Measurements from ENCODE around the gene AUTS2.

The AUTS2 gene

DNA sequence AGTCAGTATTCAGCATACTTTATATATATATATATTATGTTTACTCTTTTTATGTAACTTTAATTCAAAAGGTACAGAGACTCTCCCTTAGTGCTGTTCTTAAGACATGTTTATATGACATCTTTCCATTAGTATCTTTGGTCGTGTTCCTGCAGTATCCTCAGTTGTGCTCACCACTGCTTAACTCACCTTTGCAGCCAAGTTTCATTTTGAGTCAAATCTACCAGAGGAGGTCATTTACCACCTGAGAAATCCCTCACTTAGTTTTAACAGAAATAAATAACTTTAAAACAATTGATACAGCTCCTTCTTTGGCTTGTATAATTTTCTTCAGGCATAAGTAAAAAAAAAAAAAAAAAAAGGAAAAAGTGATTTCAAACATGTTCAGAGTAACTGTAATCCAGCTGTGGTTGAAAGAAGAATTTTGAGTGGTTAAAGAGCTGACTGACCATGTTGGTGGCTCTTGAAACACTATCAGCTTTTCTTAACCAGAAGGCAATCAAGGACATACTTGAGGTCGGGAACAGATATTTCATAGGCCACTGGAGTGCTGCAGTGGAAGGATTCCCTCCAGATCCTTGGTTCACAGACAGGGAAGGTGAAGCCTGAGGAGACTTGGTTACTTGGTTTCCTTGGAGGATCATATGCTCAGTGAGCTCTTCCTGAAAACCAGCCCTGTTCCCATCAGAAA, 116.8 kb downstream of the AUTS2 start:
- no peak for DNase-seq (ENCODE audit: low read depth in 2 of 2)
- no peak overlapping the region for H3K4me3 ChIP-seq (replicated peaks in 1 of 2; ENCODE audit: low read depth in 2 of 2, low read length in 2 of 2)
- TF ChIP-seq CTCF (IDR thresholded peaks at IDR 0.05; ENCODE audit: low read depth, low read length) = no peak

GRCh38 chr7:69717221-69717620, 118.9 kb downstream of the AUTS2 start:
- no peak for TF ChIP-seq CTCF (IDR thresholded peaks at IDR 0.05; ENCODE audit: low read depth, low read length)
- H3K4me3 ChIP-seq (replicated peaks in 1 of 2; ENCODE audit: low read depth in 2 of 2, low read length in 2 of 2) = no peak overlapping the region
- DNase-seq (ENCODE audit: low read depth in 2 of 2) = no peak

DNA sequence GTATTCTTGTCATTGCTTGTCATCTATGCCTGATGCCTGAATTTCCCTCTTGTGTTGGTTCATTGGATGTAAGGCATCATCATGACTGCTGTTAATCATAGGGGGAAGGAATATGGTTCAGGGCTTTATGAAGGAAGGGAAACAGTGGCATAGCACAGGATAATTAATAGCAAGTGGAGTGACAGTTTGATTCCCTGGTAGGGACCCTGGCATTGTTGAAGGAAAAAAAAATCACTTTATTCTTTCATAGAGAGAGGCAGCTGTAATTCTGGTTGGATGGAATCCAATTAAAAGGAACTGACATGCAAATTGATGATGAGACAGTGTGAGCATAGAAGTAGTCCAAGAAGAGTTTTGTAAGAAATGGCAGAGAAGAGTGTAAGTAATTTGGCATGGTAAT, 121.4 kb downstream of the AUTS2 start:
- no peak for DNase-seq (ENCODE audit: low read depth in 2 of 2)
- no peak for TF ChIP-seq CTCF (IDR thresholded peaks at IDR 0.05; ENCODE audit: low read depth, low read length)
- H3K4me3 ChIP-seq (replicated peaks in 1 of 2; ENCODE audit: low read depth in 2 of 2, low read length in 2 of 2) = no peak overlapping the region

- DNase-seq (ENCODE audit: low read depth in 2 of 2) = no peak
- no peak for TF ChIP-seq CTCF (IDR thresholded peaks at IDR 0.05; ENCODE audit: low read depth, low read length)
Observed at GRCh38 chr7:69722843-69723242, 124.6 kb downstream of the AUTS2 start.

GRCh38 chr7:69723663-69724062, 125.4 kb downstream of the AUTS2 start:
- DNase-seq (ENCODE audit: low read depth in 2 of 2) = no peak
- TF ChIP-seq CTCF (IDR thresholded peaks at IDR 0.05; ENCODE audit: low read depth, low read length) = no peak

More at GRCh38 chr7:69722843-69723242, 124.6 kb downstream of the AUTS2 start:
- H3K4me3 ChIP-seq (replicated peaks in 1 of 2; ENCODE audit: low read depth in 2 of 2, low read length in 2 of 2) = no peak overlapping the region

GRCh38 chr7:69728304-69728703, 130.0 kb downstream of the AUTS2 start:
- TF ChIP-seq CTCF (IDR thresholded peaks at IDR 0.05; ENCODE audit: low read depth, low read length) = no peak
- peak in 1 of 2 donors; percentile 15 for DNase-seq (ENCODE audit: low read depth in 2 of 2)
- H3K4me3 ChIP-seq (replicated peaks in 1 of 2; ENCODE audit: low read depth in 2 of 2, low read length in 2 of 2) = no peak overlapping the region

More at GRCh38 chr7:69723663-69724062, 125.4 kb downstream of the AUTS2 start:
- no peak overlapping the region for H3K4me3 ChIP-seq (replicated peaks in 1 of 2; ENCODE audit: low read depth in 2 of 2, low read length in 2 of 2)

GRCh38 chr7:69732203-69732602, 133.9 kb downstream of the AUTS2 start:
- no peak overlapping the region for H3K4me3 ChIP-seq (replicated peaks in 1 of 2; ENCODE audit: low read depth in 2 of 2, low read length in 2 of 2)
- DNase-seq (ENCODE audit: low read depth in 2 of 2) = peak in 1 of 2 donors; percentile 6
- no peak for TF ChIP-seq CTCF (IDR thresholded peaks at IDR 0.05; ENCODE audit: low read depth, low read length)
